Tibial nerve (tissue), 4 donors: ENCODE measurements around the gene DTX4. TPM values are rescaled to one million over a fixed set of nuclear protein-coding genes. Genes with fewer than 3 reads are reported as not detected.

Source experiments
- DNase-seq, 2 donors: peaks; one replicate each; pipeline ENCODE4 v3.0.0-alpha.2; 2019; ENCODE audit warnings: low spot score in 2 of 2
- H3K27ac ChIP-seq, 4 donors: fragments of 200-600 bp; sonication (generic) in 3 of 4; one replicate each; pipeline ENCODE4 v1.5.1; 2017 to 2019; ENCODE audit warnings: mild to moderate bottlenecking in 1 of 4
- H3K27me3 ChIP-seq, 2 donors: fragments of 200-600 bp; sonication (generic) in 1 of 2; one replicate each; pipeline versions ENCODE4 v1.5.1 to v1.6.0; 2017 to 2019
- H3K36me3 ChIP-seq, 3 donors: fragments of 200-600 bp; sonication (generic); one replicate each; pipeline ENCODE4 v1.5.1; 2018 to 2019
- H3K4me1 ChIP-seq, 4 donors: fragments of 200-600 bp; sonication (generic) in 3 of 4; one replicate each; pipeline ENCODE4 v1.5.1; 2017 to 2019
- H3K4me3 ChIP-seq, 4 donors: fragments of 200-600 bp; sonication (generic) in 3 of 4; one replicate each; pipeline ENCODE4 v1.5.1; 2017 to 2019; ENCODE audit warnings: mild to moderate bottlenecking in 1 of 4, moderate library complexity in 1 of 4
- H3K9me3 ChIP-seq, 4 donors: fragments of 200-600 bp; sonication (generic) in 3 of 4; one replicate each; pipeline ENCODE4 v1.5.1; 2017 to 2019
- EP300 ChIP-seq, 2 donors: sonication (generic); formaldehyde crosslinking; IDR thresholded peaks; one replicate each; pipeline ENCODE4 v1.6.1; 2017; ENCODE audit warnings: antibody characterized with exemption in 2 of 2, mild to moderate bottlenecking in 1 of 2
- POLR2A ChIP-seq, 2 donors: fragments of 450-650 bp; IDR thresholded peaks; one replicate each; pipeline ENCODE4 v1.6.1; 2017; ENCODE audit warnings: antibody characterized with exemption in 2 of 2, mild to moderate bottlenecking in 2 of 2, moderate library complexity in 2 of 2
- WGBS, 2 donors: methylation state at CpG; one replicate each; pipeline ENCODE4 v1.1.5; 2018; 5-methylcytosine and 5-hydroxymethylcytosine counted together
- total RNA-seq, 4 donors: library from RNA; depleted of rRNA; stranded (reverse); fragments of >200 nt; gene quantifications; one replicate each; pipeline ENCODE4 v1.1.0, GENCODE V29; 2016
- TF ChIP-seq, protein P1 (sequence below), 5 experiments: fragments of 200-600 bp in 3 of 5; fragments of 450-650 bp in 2 of 5; sonication (generic) in 3 of 5; IDR thresholded peaks; one replicate each; pipeline ENCODE4 v1.5.1; 2016 to 2019; ENCODE audit warnings: antibody characterized with exemption in 5 of 5, mild to moderate bottlenecking in 3 of 5, moderate library complexity in 2 of 5

Gene DTX4
- total RNA-seq, 4 donors from 2014 or later = 17.7 to 34.5 (median 25.8) TPM

DNA sequence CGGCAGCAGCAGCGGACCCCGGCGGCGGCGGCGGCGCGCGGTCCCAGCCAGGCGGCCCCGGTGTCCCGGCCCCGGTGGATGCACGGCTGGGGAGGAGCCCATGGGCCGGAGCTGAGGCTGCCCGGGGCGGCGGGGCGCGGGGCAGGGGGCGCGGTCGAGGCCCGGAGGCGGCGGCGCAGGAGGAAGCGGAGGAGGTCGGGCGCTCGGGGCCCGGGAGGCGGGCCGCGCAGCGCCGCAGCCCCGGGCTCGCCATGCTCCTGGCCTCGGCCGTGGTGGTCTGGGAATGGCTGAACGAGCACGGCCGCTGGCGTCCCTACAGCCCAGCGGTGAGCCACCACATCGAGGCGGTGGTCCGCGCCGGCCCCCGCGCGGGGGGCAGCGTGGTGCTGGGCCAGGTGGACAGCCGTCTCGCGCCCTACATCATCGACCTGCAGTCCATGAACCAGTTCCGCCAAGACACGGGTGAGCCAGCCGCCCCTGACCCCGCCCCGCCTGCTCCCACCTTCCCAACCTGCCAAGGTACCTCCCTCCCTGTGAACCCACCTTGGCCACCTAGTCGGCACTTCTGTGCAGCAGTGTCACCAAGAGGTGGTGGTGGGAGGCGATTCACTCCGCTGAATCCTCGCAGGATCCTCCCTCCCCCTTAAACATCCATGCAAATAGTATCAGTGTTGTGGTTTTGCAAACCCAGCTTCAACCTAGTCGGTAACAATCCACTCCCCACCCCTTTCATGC, 580 bp downstream of the DTX4 start:
- H3K36me3 ChIP-seq = no peaks in the 10 kb centered on the region
- H3K9me3 ChIP-seq = no peaks in the 10 kb centered on the region
- H3K4me1 ChIP-seq = peaks cover 0 to 45% (median 21%) of the 10 kb centered on the region in 4 donors
- WGBS, 2 donors = 2% methylated on average over 5 to 48 of the region's 70 CpGs
- H3K27ac ChIP-seq = peak overlapping the region; percentile 77 to 91 (median 84)
- no peak for DNase-seq
- peak overlapping the region; percentile 50 to 91 (median 73) for H3K4me3 ChIP-seq
- TF ChIP-seq, protein P1, sequence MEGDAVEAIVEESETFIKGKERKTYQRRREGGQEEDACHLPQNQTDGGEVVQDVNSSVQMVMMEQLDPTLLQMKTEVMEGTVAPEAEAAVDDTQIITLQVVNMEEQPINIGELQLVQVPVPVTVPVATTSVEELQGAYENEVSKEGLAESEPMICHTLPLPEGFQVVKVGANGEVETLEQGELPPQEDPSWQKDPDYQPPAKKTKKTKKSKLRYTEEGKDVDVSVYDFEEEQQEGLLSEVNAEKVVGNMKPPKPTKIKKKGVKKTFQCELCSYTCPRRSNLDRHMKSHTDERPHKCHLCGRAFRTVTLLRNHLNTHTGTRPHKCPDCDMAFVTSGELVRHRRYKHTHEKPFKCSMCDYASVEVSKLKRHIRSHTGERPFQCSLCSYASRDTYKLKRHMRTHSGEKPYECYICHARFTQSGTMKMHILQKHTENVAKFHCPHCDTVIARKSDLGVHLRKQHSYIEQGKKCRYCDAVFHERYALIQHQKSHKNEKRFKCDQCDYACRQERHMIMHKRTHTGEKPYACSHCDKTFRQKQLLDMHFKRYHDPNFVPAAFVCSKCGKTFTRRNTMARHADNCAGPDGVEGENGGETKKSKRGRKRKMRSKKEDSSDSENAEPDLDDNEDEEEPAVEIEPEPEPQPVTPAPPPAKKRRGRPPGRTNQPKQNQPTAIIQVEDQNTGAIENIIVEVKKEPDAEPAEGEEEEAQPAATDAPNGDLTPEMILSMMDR (IDR thresholded peaks at IDR 0.05) = no peak
- TF ChIP-seq EP300 (IDR thresholded peaks at IDR 0.05) (no peak), POLR2A (IDR thresholded peaks at IDR 0.05) (no peak)
- no peaks in the 10 kb centered on the region for H3K27me3 ChIP-seq

DNA sequence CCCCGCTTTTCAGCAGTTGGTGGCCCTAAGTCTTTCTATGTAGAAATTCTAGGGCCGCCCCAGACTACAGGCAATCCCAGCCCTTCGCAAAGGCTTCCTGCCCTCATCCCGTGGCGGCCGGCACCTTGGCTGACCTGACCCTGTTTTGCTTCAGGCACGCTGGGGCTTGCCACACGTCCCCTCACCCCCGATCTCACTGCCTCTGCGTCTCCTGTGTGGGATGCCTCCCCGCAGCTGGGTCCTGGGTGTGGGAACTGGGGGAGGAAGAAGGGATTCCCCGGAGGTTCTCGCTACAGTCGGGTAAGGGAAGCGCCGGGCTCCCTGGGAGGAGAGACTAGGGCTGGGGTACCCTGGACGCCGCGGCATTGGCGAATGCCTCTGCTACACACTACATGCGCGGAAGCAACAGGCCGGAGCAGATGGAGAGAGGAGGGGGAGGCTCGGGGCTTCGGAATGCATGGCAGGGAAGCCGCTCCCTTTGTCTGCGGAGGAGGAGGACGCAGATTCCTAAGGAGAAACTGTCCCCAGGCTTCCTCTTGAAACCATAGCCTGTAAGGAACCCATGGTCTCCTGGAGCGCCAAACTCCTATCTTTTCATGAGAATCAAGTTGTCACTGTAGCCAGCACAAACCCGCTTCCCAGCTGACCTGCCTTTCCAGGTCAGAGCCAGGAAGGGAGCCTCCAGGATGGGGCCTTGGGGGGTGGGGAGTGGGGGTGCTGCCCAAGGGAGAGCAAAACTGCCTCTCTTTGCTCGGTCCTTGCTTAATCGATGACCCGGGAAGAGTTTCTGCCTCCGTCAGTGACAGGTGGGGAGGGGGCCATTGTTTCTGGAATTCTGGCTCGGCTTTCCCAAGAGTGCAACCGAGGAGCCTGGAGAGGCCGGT, 1.4 kb downstream of the DTX4 start:
- WGBS, 2 donors = 4 to 6% methylated on average over 37 of the region's 37 CpGs
- H3K4me3 ChIP-seq = peak overlapping the region; percentile 50 to 91 (median 73)
- no peaks in the 10 kb centered on the region for H3K9me3 ChIP-seq
- H3K27ac ChIP-seq = peak overlapping the region; percentile 67 to 91 (median 84)
- no peaks in the 10 kb centered on the region for H3K36me3 ChIP-seq
- no peak for DNase-seq
- peaks cover 0 to 53% (median 25%) of the 10 kb centered on the region in 4 donors for H3K4me1 ChIP-seq
- TF ChIP-seq, protein P1 (IDR thresholded peaks at IDR 0.05) = no peak
- TF ChIP-seq POLR2A (IDR thresholded peaks at IDR 0.05) (no peak), EP300 (IDR thresholded peaks at IDR 0.05) (no peak)
- no peaks in the 10 kb centered on the region for H3K27me3 ChIP-seq

DNA sequence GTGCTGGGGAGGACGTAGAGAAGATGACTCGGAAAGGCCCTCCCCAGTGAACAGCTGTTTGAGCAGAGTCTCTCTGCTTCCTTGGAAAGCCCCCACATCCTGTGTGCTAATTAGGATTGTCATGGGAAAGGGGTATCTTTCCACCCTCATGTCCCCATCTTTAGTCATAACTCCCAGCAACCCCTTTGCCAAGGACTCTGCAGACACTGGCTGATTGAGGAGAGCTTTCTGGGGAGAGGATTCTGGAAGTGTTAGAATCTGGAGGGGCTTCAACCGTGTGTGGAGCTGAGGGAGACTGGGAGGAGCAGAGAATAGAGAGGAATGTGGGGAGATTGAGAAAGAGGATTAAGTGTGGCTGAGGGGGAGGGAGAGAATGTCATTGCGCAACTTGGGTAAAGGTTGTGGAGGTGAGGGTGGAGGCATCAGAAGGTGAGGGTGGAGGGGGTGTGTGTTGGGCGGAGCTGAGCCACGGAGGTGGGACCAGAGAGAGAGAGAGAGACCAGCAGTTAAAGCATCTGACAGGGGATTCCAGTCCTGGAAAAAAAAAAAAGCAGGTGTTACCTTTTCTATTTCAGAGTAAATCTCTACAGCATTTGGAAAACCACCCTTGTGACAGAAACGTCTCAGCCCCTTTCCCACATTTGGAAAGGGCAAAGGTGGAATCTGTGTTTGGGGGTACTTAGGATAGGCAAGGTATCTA, 2.2 kb downstream of the DTX4 start:
- peak overlapping the region; percentile 67 to 91 (median 84) for H3K27ac ChIP-seq
- no peaks in the 10 kb centered on the region for H3K27me3 ChIP-seq
- H3K36me3 ChIP-seq = no peaks in the 10 kb centered on the region
- H3K9me3 ChIP-seq = no peaks in the 10 kb centered on the region
- DNase-seq = no peak
- 20 to 38% methylated on average over 6 to 7 of the region's 7 CpGs for WGBS, 2 donors
- TF ChIP-seq EP300 (IDR thresholded peaks at IDR 0.05) = no peak
- TF ChIP-seq POLR2A (IDR thresholded peaks at IDR 0.05) = no peak
- TF ChIP-seq, protein P1 (IDR thresholded peaks at IDR 0.05) = no peak
- H3K4me1 ChIP-seq = peaks cover 0 to 61% (median 27%) of the 10 kb centered on the region in 4 donors
- H3K4me3 ChIP-seq = peak overlapping the region; percentile 50 to 91 (median 73)

DNA sequence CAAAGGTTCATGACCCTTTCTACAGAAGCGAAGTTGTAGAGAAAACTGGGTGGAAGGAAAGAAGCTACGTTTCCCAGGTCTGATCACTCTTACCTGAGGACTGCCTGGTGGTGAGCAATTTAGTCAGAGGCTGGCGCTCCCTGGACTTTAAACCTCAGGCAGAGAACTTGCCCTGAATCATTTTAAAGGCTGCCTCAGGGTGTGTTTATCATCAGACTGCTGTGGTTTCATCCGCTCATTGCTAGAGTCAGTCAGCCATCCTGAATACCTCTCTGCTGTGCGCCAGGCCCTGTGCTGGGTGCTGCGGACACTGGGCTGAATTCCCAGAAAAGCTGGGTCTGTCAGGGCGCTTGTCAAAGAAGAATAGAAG, 2.7 kb downstream of the DTX4 start:
- no peak for DNase-seq
- Histone ChIP-seq H3K27me3 (no peaks in the 10 kb centered on the region), H3K4me3 (peak overlapping the region in 3 of 4 donors; percentile 1 to 91 (median 78)), H3K27ac (peak overlapping the region; percentile 67 to 91 (median 84)), H3K9me3 (no peaks in the 10 kb centered on the region), H3K4me1 (peaks cover 0 to 66% (median 29%) of the 10 kb centered on the region in 4 donors), H3K36me3 (no peaks in the 10 kb centered on the region)
- no peak for TF ChIP-seq POLR2A (IDR thresholded peaks at IDR 0.05)
- no peak for TF ChIP-seq EP300 (IDR thresholded peaks at IDR 0.05)
- TF ChIP-seq, protein P1 (IDR thresholded peaks at IDR 0.05) = no peak
- WGBS, 2 donors = 32 to 38% methylated on average over 7 of the region's 7 CpGs
